Measurements from ENCODE around the gene SORCS2.

Gene SORCS2

DNA sequence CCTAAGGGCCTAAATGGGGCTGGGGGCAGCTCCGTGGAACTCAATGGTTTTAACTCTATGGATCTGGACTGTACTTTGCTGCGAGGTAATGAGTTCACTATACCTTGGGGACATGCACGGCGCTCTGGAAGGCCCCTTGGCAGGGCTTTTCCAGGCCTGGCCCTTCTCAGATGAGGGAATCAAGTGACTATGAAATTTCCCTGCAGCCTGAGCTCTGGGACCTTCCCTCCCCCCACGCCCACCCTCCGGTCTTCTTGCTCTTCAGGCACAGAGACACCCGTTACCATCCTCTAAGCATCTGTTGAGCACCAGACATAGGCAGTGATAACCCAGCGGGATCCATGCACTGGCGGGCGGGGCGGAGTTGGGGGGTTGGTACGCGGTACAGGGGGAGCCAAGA, 133.2 kb downstream of the SORCS2 start:
- no peak for DNase-seq (ENCODE audit: low spot score)

DNA sequence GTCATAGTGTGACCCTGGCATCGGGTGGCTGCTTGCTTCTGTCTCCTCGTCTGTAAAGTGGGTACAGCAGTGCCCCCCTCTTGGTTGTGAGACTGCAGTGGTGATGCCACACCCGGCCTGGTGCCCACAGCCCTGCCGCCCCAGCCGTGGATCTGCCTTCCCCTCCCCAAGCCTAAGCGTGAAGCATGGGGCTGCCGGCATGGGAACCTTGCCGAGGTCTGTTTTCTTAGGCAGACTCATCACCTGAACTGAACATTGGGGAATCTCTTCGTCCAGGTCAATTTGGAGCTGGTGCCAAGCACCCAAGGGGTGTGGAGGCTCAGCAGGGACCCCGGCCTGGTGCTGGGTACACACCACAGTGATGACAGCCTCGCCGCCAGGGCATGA, 134.0 kb downstream of the SORCS2 start:
- DNase-seq (ENCODE audit: low spot score), result no peak

DNA sequence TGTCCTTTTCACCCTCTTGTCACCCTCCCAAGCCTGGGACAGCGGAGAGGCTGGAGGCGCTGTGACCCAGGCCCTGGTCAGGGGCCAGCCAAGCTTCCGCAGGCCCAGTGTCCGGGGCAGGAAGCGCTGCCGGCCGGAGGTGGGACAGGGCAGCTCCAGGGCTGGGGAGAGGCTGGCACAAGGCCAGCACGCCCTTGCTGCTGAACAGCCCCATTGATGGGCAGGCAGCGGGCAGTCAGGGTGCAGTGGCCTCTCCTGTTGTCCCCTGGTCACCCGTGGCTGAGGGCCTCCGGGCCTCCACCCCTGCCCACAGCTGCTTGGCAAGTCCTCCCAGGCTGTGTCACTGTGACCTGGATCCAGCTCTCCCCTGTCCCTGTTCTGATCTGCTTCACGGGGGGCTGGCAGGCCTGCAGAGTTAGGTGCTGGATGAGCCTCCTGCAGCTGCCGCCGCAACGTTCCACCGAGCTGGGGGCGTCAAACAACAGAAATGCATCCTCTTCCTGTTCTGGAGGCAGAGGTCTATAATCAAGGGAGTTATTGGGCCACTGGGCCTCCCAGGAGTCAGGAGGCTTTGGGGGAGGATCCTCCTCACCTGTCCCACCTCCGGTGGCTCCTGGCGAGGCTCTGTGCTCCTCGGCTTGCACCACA, 134.5 kb downstream of the SORCS2 start:
- DNase-seq (ENCODE audit: low spot score), result no peak

DNA sequence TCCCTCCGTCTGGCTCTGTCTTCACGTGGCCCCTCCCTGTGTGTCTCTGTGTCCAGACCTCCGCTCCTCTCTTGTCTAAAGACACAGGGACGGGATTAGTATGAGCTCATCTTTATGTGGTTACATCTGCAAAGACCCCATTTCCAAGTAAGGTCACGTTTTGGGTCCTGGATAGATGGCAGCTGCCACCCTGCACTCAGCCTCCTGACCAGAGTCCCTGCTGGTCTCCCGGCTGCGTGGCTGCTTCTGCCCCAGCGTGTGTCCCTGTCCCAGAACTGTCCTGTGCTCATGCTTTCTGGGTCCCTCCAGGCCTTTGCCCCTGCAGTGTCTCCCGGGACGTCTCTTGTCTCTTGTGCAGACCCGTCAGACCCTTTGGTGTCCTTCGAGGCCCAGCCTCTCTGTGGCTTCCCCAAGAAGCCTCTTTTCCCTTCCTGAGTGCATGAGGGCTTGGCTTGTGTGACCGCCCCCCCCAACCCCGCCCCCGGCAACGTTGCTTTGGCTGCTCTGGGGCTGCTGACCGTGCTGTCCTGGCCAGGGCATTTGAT, 135.1 kb downstream of the SORCS2 start:
- no peak for DNase-seq (ENCODE audit: low spot score)

DNA sequence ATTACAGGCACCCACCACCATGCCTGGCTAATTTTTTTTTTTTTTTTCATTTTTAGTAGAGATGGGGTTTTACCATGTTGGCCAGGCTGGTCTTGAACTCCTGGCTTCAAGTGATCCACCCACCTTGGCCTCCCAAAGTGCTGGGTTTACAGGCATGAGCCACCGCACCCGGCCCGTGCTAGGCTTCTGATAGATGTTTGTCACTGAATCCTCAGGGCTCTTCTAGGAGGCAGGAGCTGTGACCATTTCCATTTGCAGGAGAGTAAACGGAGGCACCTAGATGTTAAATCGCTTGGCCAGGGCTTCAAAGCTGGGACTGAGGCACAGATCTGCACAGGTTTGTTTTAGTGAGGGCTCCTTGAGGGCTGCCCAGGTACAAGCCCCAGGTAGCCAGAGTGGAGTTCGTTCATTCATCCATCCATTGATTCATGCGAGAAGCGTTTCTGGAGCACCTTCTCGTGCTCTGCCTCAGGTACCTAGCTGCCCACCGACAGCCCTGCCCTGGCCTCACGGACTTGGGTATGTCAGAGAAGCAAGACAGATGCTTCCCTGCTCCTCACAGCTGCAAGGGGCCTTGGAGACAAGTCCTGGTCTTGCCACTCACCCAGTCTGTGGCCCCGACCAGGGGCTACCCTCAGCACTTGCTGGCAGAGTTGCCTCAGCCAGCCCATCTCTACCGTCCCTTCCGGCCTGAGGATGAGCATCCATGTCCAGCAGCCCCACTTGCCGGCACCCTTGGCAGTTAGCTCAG, 136.0 kb downstream of the SORCS2 start:
- DNase-seq (ENCODE audit: low spot score), result no peak

DNA sequence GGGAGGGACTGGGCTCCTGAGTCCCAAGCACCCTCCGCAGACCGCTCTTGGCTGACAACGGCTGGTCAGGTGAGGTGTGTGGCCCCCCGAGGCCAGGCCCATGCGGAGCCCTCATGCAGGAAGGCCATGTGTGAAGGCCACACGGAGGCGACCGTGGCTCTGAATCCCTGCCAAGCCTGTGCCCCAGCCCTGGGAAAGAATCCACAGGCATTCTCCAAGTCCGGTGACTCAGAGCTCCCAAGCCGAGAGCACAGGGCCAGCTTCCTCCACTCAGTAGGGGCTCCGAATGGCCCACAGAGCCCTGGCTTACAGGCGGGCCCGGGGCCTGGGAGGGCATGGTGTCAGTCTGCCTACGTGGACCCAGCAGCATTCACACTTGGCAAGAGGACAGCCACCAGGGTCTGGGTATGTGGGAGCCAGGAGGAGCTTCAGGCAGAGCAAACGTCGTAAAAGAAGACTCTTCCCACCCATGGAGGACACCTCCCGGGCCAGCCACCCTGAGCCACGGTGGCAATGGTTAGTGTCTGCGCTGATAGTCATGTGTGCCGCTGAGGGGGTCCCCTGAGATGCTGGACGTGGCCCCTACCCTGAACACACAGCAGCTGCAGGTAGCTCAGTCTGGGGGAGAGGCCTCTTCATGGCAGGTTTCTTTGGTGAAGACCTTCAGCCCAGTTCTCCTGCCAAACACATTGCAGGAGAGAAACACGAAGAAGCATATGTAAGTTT, 136.7 kb downstream of the SORCS2 start:
- no peak for DNase-seq (ENCODE audit: low spot score)

DNA sequence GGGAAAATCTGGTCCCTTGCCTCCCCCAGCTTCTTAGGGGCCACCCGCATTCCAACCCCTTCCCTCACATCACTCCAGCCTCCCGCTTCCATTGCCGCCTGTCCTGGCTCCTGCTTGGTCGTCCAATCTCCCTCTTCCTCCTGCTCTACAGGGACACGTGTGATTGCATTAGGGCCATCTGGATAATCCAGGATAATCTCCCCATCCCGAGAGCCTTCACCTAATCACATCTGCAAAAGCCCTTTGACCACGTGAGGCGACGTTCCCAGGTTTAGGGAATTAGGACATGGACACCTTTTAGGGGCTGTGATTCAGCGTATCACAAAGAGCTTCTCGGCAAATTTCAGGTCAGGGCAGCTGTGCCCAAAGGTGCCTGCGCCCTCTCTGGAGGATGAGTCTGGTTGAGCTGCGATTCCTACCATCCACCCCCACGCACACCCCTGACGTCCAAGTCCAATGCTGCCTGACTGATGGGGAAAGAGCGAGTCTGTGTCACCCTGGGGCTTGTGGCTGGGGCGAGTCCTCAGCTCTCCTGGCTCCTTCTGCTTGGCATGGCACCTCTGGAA, 137.8 kb downstream of the SORCS2 start:
- no peak for DNase-seq (ENCODE audit: low spot score)

DNA sequence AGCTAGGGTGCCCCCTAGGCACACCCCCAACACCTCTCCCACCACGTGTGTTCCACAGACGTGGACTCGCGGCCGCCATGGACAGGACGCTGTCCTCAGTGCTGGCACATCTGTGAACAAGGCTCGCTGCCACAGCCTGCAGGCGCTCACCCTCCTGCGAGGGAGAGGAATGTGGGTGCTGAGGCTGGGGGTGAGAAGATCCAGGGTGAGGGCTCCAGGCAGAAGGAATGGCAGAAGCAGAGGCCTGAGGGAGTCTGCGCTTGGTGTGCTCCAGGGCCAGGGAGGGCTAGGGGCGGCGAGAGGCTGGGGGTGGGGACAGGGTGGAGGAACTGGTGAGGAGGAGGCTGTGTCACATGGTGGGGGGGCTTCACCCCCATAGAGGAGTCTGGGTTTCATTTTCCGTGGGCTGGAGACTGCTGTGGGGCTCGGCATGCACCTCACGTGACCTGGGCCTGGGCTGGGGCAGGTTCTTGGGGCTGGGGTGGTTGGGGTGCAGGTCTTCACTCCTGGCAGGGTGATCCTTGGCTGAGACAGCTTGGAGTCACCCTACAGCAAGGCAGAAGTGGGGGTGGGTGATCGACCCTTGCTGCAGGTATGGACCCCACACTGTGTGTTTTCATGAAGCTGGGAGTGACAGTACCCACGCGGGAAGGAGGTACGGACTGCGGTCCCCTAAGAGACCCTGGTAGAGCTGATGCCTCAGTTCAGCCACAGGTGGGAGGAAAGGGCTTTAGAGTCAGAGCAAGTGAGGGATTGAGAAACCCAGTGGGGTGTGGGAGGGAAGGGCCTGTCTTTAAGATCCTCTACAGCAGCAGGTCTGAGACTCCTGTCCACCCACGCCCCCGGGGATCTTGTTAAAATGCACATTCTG, 138.7 kb downstream of the SORCS2 start:
- no peak for DNase-seq (ENCODE audit: low spot score)

DNA sequence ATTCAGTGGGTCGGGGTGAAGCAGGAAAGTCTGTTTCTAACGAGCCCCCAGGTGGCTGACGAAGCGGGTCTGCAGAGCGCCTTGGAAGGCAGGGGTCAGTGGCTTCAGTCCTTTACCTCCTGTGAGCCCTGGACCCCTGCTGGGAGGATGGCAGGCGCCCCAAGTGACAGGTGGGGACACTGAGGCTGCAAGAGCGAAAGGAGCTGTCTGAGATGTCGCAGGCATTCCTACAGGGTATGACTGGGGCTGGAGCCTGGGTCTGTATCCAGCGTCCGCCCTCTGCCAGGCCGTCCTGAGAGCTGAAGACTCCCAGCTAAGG, 139.3 kb downstream of the SORCS2 start:
- DNase-seq (ENCODE audit: low spot score), result no peak

DNA sequence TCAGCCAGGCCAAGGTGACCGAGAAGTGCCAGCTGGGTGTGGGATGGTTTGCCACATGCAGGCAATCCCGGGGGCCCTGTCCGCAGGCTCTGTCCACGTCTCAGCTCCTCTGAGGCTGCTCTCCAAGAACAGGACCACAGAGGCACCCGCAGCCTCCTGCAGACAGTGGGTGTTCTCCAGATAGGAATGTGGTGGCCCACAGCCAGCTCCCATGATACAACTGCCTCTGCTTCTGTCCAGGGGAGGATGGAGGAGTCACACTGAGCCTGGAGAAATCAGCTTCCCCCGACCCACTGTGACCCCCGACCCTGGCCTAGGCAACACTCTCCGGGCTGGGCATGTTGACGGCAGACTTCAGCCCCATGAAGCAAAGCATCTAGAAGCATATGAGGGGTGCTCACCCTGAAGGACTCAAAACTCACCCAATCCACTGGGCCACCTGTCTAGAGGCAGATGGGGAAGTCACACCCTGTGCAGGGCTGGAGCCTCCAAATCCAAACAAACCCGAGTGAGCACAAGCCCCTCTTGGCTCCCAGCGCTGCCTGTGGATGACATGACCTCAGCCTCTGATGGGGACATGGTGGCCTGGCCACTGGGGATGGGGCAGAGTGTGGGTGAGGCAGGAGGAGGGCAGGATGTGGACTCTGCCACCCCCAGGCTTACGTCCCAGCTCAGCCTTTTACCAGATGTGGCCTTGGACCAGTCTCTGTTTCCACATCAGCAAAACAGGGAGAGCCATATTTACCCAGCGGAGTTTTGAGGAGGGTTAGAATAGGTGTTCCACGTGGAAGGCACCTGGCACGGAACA, 140.1 kb downstream of the SORCS2 start:
- DNase-seq (ENCODE audit: low spot score), result no peak

DNA sequence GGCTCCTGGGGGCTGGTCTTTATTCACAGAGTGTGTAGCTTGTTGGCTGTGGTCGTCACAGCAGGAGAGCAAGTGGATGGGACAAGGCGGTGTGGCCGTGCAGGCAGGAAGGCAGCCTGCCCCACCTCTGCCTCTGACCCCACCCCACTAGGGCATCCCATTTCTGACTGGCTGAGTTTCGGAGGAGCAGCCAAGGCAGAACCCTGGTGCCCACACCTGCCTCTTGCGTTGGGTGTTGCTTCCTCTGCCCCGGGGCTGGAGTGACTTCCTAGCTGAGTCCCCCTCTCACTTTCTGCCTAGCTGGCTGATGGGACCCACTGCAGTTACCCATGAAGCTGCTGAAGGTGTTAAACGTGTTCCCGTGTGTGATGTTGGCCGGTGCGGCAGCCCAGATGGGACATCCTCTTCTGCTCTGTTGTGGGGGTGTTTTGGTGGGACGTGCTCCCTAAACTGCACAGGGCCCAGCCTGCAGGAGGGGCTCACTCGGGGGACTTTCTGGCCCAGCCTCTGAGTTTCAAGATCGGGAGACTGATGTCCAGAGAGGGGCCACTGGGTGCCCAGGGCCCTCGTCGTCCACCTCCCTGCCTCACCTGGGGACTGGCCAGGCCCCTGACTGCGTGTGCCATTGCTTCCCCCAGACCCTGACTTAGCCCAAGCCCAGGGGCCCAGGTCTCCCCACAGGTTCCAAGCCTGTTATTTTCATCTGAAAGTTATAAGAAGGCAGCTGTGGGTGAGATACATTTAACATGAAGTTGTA, 140.9 kb downstream of the SORCS2 start:
- DNase-seq (ENCODE audit: low spot score), result no peak

DNA sequence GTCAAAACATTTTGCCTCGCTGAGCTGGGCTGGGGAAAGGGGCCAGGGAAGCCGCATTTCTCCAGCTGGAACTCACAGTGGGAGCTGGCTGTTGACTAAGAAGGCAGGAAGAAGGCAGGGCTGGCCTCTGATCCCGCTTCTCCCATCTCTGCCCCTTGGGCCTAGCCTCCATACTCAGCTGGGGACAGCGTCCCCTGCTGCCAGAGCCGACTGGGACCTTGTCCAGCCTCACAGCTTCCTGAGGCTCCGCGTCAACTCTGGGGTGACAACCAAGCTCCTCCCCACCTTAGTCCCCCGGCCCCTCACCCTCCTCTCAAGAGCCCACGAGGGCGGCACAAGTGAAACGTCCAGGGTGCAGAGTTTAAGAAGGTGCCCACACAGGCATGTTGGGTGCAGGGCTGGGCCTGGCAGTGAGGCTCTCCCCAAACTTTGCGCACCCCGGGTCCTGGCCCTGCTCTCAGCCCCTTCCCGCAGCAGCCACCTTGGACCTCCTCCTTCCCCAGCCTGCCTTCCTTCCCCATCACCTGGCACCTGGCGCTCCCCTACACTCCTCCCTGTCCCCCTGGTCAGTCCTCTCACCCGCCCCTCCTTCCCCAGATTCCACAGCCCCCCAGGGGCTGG, 141.6 kb downstream of the SORCS2 start:
- DNase-seq (ENCODE audit: low spot score), result no peak

DNA sequence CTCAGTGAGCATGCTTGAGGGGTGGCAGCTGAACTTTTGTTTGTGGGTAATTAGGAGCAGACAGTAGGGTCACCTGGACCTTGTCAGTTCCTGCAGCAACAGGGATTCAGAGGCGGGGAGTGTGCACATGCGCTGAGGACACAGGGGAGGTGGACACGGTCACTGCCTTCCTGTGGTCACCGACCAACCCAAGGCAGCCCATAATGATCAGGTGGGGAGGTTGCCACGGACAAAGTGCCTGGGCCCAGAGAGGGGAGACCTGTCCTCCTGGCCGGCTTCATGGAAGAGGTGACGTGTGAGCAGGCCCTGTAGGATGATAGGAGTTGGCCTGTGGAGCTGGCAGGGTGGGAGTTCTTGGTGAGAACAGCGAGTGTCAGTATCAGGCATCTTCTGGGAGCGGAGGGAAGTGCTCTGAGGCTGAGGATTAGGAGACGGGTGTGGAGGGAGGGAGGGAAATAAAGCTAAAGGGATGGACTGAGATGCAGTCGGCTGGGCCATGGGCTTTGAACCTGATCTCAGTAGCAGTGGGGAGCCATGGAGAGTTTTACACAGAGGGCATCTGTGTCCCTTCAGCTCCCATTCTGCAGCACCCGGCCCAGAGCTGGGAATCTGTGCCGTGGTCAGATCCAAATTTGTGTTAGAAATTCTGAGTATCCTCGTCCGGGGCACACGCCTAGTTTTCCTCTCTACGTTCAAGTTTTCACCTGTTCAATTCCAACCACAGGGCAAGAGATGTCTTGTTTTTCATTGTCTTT, 142.4 kb downstream of the SORCS2 start:
- no peak for DNase-seq (ENCODE audit: low spot score)

DNA sequence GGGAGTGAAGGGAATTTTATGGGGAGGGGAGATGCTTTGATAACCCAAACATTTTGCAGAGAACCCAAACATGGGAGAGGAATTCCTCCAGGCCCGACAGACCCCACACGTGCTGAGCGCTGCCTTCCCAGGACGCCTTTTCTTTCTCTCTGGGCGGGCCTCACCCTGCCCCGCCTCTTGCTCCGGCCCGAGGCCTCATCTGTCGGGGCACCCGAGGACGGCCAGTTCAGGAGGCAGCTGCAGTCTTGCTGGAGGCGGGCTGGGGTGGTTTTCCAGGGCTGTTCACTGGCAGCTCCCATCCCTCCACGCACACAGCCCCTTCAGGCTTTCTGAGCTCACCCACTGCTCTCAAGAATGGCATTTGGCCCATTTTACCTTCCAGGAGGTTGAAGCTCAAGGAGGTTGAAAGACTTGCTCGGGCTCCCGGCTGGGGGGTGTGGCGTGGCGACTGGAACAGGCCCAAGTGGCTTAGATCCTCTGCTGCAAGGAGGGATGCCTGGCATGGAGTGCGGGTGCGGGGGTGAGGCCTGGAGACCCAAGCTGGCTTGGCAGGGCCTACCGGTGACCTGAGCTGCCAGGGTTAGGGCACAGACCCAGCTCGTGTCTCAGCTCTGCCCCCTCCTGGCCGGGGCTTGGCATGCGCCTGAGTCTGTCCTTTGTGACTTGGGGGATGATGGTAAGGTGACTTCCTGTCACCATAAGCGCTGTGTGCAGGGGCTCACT, 143.2 kb downstream of the SORCS2 start:
- peak; percentile 76 for DNase-seq (ENCODE audit: low spot score)

DNA sequence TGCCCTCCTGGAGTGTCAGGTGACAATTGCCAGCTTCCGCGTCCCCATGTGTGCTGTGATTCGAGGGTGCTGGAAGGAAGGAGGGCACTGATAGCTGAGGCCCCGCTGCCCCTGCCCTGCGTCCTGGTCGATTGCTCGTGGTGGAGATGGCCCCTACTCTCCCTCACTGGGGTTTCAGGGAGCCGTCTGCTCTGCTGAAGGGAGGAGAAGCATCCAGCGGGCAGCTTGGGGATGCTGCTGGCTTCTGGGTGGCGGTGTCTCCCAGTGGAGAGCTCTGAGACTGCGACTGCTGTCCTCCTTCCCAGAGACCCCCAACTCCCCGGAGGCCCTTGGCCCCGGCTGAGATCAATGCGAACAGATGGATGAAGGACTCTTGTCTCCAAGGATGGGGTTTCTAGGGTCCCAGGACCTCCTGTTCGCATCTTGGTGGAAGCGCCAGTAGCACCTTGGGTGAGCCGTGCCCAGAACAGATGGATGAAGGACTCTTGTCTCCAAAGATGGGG, 143.8 kb downstream of the SORCS2 start:
- no peak for DNase-seq (ENCODE audit: low spot score)

DNA sequence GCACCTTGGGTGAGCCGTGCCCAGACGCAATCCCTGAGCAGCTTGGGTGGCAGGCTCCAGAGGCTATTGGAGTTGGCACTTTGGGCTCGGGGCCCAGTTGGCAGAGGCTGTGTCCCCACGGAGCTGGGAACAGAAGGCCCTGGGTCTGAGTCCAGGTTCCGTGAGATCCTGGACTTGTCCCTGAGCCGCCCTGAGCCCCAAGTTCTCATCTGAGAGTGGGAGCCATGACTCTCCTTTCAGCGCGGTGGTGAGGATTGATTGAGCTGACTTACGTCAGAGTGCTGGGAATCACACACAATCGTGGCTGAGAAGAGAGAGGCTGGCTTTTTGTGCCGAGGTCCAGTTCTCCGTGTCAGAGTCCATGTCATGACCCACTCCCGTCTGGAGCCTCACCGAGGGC, 144.4 kb downstream of the SORCS2 start:
- DNase-seq (ENCODE audit: low spot score), result no peak

DNA sequence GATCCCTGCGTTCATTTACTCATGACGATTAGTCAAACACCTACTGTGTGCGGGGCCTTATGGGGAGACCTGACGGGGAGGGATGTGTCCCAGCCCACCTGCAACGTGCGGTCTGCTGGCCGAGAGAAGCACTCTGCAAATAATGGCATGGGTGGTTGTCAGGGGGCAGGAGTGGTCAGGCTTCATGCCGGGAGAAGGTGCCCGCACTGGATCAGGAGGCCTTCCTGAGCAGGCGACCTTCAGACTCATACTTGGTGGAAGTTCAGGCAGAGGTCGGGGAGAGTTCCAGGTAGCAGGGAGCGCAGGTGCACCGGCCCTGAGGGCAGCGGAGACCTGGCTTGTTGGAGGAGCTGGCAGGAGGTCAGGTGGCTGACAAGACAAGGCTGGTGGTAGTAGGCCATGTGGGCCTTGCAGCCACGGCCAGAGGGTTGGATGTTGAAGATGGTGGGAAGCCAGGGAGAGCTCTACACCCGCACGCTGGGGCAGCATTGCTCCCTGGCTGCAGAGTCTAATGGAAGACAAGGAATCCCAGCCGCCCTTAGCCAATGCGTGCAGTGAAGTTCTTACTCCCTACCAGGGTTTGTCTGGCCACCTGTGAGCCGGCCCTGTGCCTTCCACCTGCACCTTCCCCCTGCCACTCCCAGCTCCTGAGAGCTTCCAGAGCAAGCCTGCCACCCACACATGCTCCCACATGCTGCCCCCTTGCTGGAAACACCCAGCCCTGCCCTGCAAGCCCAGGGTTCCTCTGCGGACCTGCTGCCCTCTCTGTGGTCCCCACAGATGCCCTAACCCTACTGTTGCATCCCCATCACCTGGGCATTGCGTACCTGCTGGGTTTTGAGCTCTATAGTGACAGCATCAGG, 145.1 kb downstream of the SORCS2 start:
- DNase-seq (ENCODE audit: low spot score), result no peak

Measured in germinal center (tissue), 1 donor.